Stimulated activated CD8-positive, alpha-beta memory T cell treated with anti-CD3 and anti-CD28 coated beads, Interleukin-7, amount 100 ng/mL, for 1 hour (primary cell): ENCODE data around the gene HELZ2.

Experiments
- DNase-seq, 2 donors: peaks; one replicate each; pipeline ENCODE4 v3.0.0-alpha.2; 2020; ENCODE audit warnings: low read depth in 2 of 2

Gene HELZ2

DNA sequence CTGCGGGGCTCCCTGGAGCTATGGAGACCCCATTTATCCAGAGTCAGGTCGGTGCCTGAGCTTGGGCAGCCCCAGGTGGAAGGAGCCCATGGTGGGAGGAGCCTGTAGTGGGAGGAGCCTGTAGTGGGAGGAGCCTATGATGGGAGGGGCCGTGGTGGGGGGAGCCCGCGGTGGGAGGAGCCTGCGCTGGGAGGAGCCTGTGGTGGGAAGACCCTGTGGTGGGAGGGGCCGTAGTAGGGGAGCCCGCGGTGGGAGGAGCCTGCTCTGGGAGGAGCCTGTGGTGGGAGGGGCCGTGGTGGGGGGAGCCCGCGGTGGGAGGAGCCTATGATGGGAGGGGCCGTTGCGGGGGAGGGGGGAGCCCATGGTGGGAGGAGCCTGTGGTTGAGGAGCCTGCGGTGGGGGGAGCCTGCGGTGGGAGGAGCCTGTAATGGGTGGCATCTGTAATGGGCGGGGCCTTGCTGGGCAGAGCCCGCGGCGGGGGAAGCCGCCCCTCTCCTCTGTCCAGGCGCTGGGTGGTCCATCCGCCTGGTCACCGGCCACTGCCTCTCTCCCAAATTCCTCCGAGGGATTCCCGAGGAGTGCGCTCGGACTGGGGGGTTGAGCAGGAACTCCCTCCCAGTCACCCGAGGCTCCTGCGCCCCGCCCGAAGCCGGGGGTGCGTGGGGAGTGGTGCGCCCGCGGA lies 20.6 kb downstream of the HELZ2 start:
- DNase-seq, result peak; percentile 63 to 83

DNA sequence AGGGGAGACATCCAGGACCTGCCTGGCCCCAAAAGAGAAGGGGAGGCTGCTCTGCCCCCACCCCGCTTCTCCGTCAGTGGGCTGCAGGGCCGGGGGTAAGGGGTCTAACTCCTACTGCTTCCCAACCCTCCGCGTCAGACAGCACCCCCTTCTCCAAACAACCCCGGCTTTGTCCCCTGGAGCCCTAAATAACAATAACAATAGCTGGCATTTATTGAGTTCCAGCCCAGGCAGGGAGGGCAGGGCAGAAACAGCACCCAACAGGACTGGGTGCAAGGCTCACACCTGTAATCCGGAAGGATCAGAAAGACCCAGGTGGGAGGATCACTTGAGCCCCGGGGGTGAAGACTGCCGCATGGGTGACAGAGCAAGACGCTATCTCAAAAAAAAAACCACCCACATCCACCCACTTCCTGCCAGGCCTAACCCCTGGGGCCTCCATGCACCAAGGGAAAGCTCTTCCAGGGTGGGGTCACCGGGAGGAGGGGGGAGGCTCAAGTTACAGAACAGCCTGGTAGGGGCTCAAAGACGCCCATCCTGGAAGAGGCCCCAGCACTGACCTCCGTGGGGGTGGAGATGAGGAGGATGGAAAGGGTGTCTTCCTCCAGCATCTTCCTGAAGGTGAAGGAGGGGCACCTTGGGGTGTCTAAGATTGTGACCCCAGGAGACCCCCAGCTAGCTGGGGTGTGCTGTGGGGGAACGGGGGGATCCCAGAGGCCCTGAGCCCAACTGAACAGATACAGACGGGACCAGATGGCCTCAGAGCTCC lies 21.4 kb downstream of the HELZ2 start:
- DNase-seq, result no peak

GRCh38 chr20:63551068-63551467 lies 23.0 kb downstream of the HELZ2 start:
- DNase-seq, result no peak

GRCh38 chr20:63549679-63550282 lies 24.3 kb downstream of the HELZ2 start:
- DNase-seq, result no peak

DNA sequence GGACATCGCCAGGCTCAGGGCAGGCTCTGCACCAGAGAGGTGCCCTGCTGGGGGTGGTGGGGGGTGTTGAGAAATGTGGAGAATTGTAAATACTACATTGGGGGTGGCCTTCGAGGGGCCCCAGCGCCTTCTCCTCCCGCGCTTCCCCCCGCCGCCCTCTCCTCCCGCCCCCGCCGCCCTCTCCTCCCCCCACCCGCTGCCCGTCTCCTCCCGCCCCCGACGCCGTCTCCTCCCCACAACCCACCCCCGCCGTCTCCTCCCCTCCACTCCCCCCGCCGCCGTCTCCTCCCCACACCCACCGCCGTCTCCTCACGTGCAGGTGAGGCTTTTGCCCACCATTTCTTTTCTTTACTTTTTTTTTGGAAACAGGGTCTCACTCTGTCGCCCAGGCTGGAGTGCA lies 25.0 kb downstream of the HELZ2 start:
- no peak for DNase-seq

DNA sequence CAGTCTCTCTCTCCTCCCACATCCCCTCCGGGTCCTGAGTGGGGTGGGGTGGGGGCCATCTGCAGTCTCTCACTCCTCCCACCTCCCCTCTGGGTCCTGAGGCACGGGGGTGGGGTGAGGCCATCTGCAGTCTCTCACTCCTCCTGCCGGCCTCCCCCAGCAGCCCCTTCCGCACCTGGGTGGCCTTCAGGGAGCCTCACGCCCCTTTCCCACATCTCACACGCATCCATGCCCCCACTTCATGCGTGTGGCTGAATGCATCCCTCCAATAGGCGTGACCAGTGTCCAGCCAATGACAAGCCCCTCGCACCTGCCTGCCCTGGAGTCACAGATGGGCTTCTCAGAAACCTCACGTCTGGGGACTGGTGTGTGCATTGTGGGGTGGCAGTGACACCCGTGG lies 25.5 kb downstream of the HELZ2 start:
- DNase-seq, result no peak

GRCh38 chr20:63547725-63548480 lies 26.1 kb downstream of the HELZ2 start, which contains the start of gene SRMS:
SRMS (minus strand) TSS chr20:63547749; CDS start chr20:63547463, 286 bp downstream.
- no peak for DNase-seq

DNA sequence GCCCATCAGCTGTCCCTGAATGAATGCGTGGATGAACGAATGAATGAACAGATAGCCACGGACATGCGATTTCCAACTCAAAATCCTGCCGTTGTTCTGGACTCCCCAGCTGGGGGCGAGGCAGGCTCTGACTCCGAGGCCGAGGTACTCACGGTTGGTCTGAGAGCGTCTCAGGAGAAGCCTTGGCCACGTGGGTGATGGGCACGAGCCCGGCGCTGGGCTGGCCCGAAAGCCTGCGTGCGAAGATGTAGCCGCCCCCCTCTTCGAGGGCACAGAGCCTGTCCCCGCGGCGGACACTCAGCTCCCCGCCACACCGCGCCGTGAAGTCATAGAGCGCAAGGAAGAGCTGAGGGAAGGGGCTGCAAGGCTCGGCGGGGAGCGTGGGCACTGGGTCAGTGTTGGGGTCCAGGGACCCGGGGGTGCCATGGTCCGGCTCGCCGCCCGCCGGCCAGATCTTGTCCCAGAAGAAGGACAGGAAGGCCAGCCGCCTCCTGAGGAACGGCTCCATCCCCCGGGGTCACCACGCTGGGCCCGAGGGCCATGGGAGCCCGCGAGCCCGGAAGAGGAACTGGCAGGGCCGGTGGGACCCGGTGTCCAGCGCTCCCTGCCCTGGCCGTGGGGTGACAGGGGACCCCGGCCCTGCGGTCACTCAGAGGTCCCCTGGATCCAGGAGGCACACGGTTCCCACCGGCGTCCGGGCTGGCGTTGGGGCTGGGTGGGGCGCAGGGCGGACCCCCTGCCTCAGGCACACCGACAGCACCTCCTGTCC lies 26.9 kb downstream of the HELZ2 start:
- no peak for DNase-seq

- DNase-seq, result no peak
These were observed 27.6 kb downstream of the HELZ2 start for GRCh38 chr20:63546256-63546955.

- no peak for DNase-seq
These were observed 28.2 kb downstream of the HELZ2 start for GRCh38 chr20:63545814-63546213.

DNA sequence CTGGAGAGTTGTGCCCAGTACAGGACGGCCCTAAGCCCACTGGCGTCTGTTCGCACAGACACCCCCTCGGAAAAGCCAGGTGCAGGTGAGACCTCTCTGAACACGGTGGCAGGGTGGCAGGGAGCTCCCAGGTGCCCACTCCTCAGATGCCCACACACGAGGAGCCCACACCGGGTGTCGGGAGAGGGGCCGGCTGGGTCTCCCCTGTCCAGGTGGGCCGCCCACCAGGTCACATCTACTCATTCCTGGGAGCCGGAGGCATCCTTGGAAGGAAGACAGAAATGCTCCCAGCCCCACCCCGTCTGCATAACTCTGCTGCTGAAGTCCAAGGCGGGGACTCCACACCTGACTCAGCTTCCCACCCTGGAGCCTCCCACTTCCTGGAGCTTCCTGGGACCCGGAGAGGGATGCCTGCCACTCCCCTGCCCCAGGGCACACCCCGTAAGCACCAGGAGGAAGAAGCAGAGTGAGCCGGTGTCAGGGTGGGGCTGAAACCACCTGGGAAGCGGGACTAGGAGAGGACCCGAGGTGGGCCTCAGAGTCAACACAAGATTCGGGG lies 29.0 kb downstream of the HELZ2 start:
- no peak for DNase-seq

DNA sequence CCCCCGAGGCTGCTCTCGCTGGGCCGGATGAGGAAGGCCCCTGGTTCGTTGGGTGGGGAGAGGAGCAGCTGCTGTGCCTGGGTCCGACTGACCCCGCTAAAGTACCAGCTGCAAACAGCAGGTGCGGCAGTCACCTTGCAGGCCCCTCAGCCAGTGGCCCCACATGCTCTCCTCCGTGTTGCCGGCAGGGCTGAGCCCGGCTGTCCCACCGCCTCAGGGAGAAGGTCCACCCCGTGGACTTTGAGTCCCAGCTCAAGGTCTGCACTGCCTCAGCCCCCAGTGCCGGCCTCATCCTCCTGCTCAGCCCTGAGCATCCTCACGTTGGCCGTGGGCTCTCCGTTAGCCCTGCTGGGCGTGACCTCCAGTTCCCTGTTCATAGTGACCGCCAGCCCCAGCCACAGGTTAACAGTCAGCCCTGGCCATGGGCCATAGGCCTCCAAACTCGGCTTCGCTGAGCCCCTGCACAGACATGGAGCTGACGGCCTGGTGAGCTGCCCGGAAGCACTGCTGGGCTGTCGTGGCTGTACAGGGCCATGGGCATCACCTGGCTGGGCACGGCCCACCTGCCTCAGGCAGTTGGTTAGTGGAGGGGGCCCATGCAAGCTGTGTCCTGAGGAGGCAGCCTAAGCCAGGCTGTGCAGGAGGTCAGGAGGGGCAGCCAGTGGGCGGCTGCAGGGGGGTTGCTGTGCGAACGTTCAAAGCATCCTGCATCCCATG lies 29.6 kb downstream of the HELZ2 start:
- DNase-seq, result no peak

DNA sequence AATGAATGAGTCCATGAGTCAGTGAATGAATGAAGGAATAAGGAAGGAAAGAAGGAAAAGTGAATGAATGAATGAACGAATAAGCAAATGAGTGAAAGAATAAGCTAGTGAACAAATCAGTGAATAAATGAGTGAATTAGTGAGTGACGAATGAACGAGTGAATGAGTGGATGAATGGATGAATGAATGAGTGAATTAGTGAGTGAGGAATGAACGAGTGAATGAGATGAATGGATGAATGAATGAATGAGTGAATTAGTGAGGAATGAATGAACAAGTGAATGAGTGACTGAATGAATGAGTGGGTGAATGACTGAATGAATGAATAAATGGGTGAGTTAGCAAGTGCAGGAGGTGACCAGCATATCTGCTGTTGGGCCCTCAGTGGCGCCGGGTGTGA lies 30.3 kb downstream of the HELZ2 start:
- DNase-seq, result no peak

DNA sequence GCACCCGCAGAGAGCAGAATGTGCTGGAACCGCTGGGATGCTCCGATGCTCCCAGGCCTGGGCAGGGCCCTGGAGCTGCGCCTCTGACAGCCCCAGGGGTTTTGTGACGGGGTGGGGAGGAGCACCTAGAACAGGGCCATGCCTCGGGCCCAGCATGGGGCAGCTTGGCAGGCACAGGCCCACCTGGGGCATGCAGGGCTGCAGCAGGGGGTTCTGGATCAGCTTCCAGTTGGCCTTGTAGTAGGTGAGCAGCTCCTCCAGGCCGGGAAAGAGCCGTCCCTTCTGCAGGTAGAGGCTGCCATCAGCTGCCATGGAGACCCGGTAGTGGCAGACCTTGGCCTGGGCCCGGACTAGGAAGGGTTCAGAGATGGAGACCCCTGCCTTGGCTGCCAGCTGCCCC lies 30.9 kb downstream of the HELZ2 start:
- DNase-seq, result no peak

- no peak for DNase-seq
These were observed 31.3 kb downstream of the HELZ2 start for GRCh38 chr20:63542696-63543095.

DNA sequence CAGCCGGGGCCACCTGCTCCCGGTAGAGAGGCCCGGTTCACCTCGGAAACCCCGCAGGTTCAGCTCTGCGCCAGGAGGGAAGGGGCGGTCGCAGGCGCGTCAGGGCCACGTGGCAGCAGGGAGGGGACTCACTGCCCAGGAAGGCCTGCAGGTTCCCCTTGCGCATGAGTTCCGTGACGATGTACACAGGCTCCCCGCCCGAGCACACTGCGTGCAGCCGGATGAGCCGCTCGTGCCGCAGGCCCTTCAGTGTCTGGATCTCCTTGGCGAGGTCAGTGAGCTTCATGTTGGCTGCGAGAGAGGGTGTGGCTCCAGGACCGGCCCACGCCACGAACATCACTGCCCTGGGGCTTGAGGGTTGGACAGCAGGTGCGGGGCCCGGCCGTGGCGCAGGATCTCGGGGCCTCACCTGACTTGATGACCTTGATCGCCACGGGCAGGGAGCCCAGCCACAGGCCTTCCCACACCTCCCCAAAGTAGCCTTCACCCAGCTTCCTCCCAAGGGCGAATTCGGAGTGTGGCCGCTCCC lies 31.9 kb downstream of the HELZ2 start:
- DNase-seq, result no peak

DNA sequence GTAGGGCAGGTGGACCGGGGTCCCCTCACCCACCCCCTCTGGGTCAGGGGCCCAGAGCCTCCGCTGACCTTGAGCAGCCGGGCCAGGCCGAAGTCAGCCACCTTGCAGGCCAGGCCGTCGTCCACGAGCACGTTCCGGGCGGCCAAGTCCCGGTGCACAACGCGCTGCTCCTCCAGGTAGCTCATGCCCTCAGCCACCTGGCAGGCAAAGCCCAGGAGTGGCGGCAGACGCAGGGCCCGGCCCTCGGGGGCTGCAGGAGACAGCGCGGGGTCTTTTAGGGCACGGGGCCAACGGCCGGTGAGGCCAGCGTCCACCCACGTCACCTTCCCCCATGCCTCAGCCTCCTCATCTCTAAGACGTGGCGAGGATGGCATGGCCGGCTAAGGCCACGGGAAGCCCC lies 32.7 kb downstream of the HELZ2 start:
- DNase-seq, result no peak

GRCh38 chr20:63540417-63541186 lies 33.4 kb downstream of the HELZ2 start:
- DNase-seq, result no peak
